Mononuclear cell (primary cell): Measurements from ENCODE around the gene PATJ. TPM values are rescaled to one million over a fixed set of nuclear protein-coding genes. Genes with fewer than 3 reads are reported as not detected.
"Not testable (repeated sequence)": the region's sequence is repeated elsewhere in the genome, so short reads cannot be mapped to it uniquely, and the experiment has no call there.

Experiments
- H3K27me3 ChIP-seq: 2 replicates; pipeline ENCODE4 v1.6.0; 2011; ENCODE audit warnings: low read length, control low read depth; ENCODE audit not compliant: insufficient read depth
- H3K4me1 ChIP-seq: 2 replicates; pipeline ENCODE4 v1.5.1; 2011; ENCODE audit warnings: mild to moderate bottlenecking, low read length, control low read depth; ENCODE audit not compliant: insufficient read depth
- H3K4me3 ChIP-seq: 2 replicates; pipeline ENCODE4 v1.5.1; 2011; ENCODE audit warnings: mild to moderate bottlenecking, low read length, moderate library complexity
- H3K9me3 ChIP-seq: 2 replicates; pipeline ENCODE4 v1.5.1; 2011; ENCODE audit warnings: low read depth, mild to moderate bottlenecking, control low read depth, low read length
- total RNA-seq: library from RNA; depleted of rRNA; stranded (reverse); fragments of >200 nt; gene quantifications from one replicate; pipeline ENCODE4 v1.2.3, GENCODE V29; 2012

The PATJ gene
- total RNA-seq, 1 donor, result 45.0 TPM

GRCh38 chr1:61952675-61953074, 210.4 kb downstream of the PATJ start:
- Histone ChIP-seq H3K9me3 (no peaks in the 10 kb centered on the region), H3K4me1 (no peaks in the 10 kb centered on the region), H3K27me3 (no peaks in the 10 kb centered on the region), H3K4me3 (no peak overlapping the region)

GRCh38 chr1:61953076-61953789, 211.0 kb downstream of the PATJ start:
- no peaks in the 10 kb centered on the region for H3K9me3 ChIP-seq
- H3K27me3 ChIP-seq, result no peaks in the 10 kb centered on the region
- H3K4me3 ChIP-seq, result no peak overlapping the region
- H3K4me1 ChIP-seq, result no peaks in the 10 kb centered on the region

GRCh38 chr1:61953790-61954150, 211.5 kb downstream of the PATJ start:
- H3K4me1 ChIP-seq, result no peaks in the 10 kb centered on the region
- no peaks in the 10 kb centered on the region for H3K27me3 ChIP-seq
- H3K4me3 ChIP-seq, result no peak overlapping the region
- H3K9me3 ChIP-seq, result no peaks in the 10 kb centered on the region

- H3K4me3 ChIP-seq, result no peak overlapping the region
- H3K27me3 ChIP-seq, result no peaks in the 10 kb centered on the region
- no peaks in the 10 kb centered on the region for H3K4me1 ChIP-seq
- no peaks in the 10 kb centered on the region for H3K9me3 ChIP-seq
Observed at GRCh38 chr1:61955261-61955660, 213.0 kb downstream of the PATJ start.

- no peaks in the 10 kb centered on the region for H3K4me1 ChIP-seq
- no peaks in the 10 kb centered on the region for H3K27me3 ChIP-seq
- no peak overlapping the region for H3K4me3 ChIP-seq
- H3K9me3 ChIP-seq, result no peaks in the 10 kb centered on the region
Observed at GRCh38 chr1:61956016-61956645, 213.9 kb downstream of the PATJ start.

- H3K9me3 ChIP-seq, result no peaks in the 10 kb centered on the region
- no peaks in the 10 kb centered on the region for H3K27me3 ChIP-seq
- no peak overlapping the region for H3K4me3 ChIP-seq
- H3K4me1 ChIP-seq, result no peaks in the 10 kb centered on the region
Observed at GRCh38 chr1:61956784-61957183, 214.5 kb downstream of the PATJ start.

GRCh38 chr1:61961009-61961408, 218.7 kb downstream of the PATJ start:
- no peaks in the 10 kb centered on the region for H3K27me3 ChIP-seq
- H3K9me3 ChIP-seq, result no peaks in the 10 kb centered on the region
- H3K4me3 ChIP-seq, result no peak overlapping the region
- H3K4me1 ChIP-seq, result no peaks in the 10 kb centered on the region

- H3K4me3 ChIP-seq, result no peak overlapping the region
- no peaks in the 10 kb centered on the region for H3K27me3 ChIP-seq
Observed at GRCh38 chr1:61962631-61963030, 220.4 kb downstream of the PATJ start.

GRCh38 chr1:61966450-61967225, 224.4 kb downstream of the PATJ start:
- not testable (repeated sequence) for H3K4me1 ChIP-seq, H3K9me3 ChIP-seq, H3K4me3 ChIP-seq, H3K27me3 ChIP-seq

More at GRCh38 chr1:61962631-61963030, 220.4 kb downstream of the PATJ start:
- Histone ChIP-seq H3K9me3 (no peaks in the 10 kb centered on the region), H3K4me1 (no peaks in the 10 kb centered on the region)

GRCh38 chr1:61967750-61968149, 225.5 kb downstream of the PATJ start:
- Histone ChIP-seq H3K9me3 (no peaks in the 10 kb centered on the region), H3K27me3 (no peaks in the 10 kb centered on the region), H3K4me3 (no peak overlapping the region), H3K4me1 (no peaks in the 10 kb centered on the region)

- no peaks in the 10 kb centered on the region for H3K4me1 ChIP-seq
- no peaks in the 10 kb centered on the region for H3K27me3 ChIP-seq
- no peaks in the 10 kb centered on the region for H3K9me3 ChIP-seq
- no peak overlapping the region for H3K4me3 ChIP-seq
Observed at GRCh38 chr1:61968869-61969268, 226.6 kb downstream of the PATJ start.

GRCh38 chr1:61973100-61973837, 231.0 kb downstream of the PATJ start:
- Histone ChIP-seq H3K27me3 (no peaks in the 10 kb centered on the region), H3K4me3 (no peak overlapping the region), H3K9me3 (no peaks in the 10 kb centered on the region), H3K4me1 (no peaks in the 10 kb centered on the region)

- Histone ChIP-seq H3K4me3 (no peak overlapping the region), H3K9me3 (no peaks in the 10 kb centered on the region), H3K4me1 (no peaks in the 10 kb centered on the region), H3K27me3 (no peaks in the 10 kb centered on the region)
Observed at GRCh38 chr1:61975638-61976037, 233.4 kb downstream of the PATJ start.

- H3K4me1 ChIP-seq, result no peaks in the 10 kb centered on the region
- no peaks in the 10 kb centered on the region for H3K9me3 ChIP-seq
- H3K27me3 ChIP-seq, result no peaks in the 10 kb centered on the region
- H3K4me3 ChIP-seq, result no peak overlapping the region
Observed at GRCh38 chr1:61976566-61976965, 234.3 kb downstream of the PATJ start.

GRCh38 chr1:61978796-61979195, 236.5 kb downstream of the PATJ start:
- H3K27me3 ChIP-seq, result no peaks in the 10 kb centered on the region
- no peak overlapping the region for H3K4me3 ChIP-seq
- H3K4me1 ChIP-seq, result no peaks in the 10 kb centered on the region
- no peaks in the 10 kb centered on the region for H3K9me3 ChIP-seq
